Left ventricle myocardium inferior (tissue), 1 donor: ENCODE data around the gene AAK1. TPM values are rescaled to one million over a fixed set of nuclear protein-coding genes. Genes with fewer than 3 reads are reported as not detected.
A peak's percentile ranks its signal among the peaks of the same experiment; 100 is the strongest.

Experiments used
- DNase-seq: peaks from one replicate; pipeline ENCODE4 v3.0.0-alpha.2; 2020
- H3K27ac ChIP-seq: fragments of 200-600 bp; replicated peaks from 2 replicates; pipeline ENCODE4 v1.8.0; 2021
- H3K27me3 ChIP-seq: fragments of 200-600 bp; 2 replicates; pipeline ENCODE4 v1.8.0; 2021; ENCODE audit warnings: low read depth
- H3K36me3 ChIP-seq: fragments of 200-600 bp; 2 replicates; pipeline ENCODE4 v1.8.0; 2021
- H3K4me1 ChIP-seq: fragments of 200-600 bp; 2 replicates; pipeline ENCODE4 v1.8.0; 2021
- H3K4me3 ChIP-seq: fragments of 200-600 bp; 2 replicates; pipeline ENCODE4 v1.8.0; 2021; ENCODE audit warnings: mild to moderate bottlenecking, moderate library complexity
- H3K9me3 ChIP-seq: fragments of 200-600 bp; replicated peaks from 2 replicates; pipeline ENCODE4 v1.8.0; 2021
- intact Hi-C: fragments of 100-400 bp; cut with micrococcal nuclease; formaldehyde crosslinking; loops from one replicate; pipeline ENCODE4 v1.11.0; 2022
- total RNA-seq: library from RNA; stranded (reverse); fragmentation: NEBNext Ultra II Directional; extraction: Animal tissue kit (Norgen Biotek cat#: 25700); gene quantifications from one replicate; pipeline ENCODE4 v1.2.1, GENCODE V29; 2021
- TF ChIP-seq, protein P1 (sequence below): fragments of 200-600 bp; IDR thresholded peaks from 2 replicates; pipeline ENCODE4 v1.8.0; 2021; ENCODE audit warnings: antibody characterized with exemption, mild to moderate bottlenecking, borderline replicate concordance
- donor health status: DM: no; HTN: yes; CAD: no; lungs with severe emphysema.

The AAK1 gene
- total RNA-seq, 1 donor from 2014 or later = 133 TPM

DNA sequence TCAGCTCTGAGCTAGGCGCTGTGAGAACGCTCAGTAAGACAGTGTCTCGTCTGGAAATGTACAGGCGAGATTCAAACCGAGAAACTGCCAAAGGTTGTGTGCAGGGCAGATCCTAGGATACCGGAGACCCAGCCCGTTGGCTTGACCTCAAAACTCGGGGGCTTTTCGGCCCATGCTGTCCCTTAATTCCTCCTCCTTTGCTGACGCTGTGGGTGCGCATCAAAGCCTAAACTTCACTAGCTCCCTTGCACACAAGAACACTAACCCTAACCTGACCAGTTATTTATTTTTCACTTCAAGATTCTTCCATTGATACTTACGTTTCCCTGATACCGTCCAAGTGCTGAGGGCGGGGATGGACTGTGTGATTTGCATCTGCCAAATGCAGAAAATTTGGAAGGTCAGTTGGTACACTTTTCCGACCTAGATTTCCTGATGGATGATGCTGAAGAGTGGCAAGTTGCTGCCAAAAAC is 1.0 kb upstream of the AAK1 start:
- no peaks in the 10 kb centered on the region for H3K9me3 ChIP-seq
- intact Hi-C loops = loop anchor here (10.0 kb wide), 2 partner anchors 60 to 80 kb away; no protein-coding TSS in a partner anchor
- no peaks in the 10 kb centered on the region for H3K27me3 ChIP-seq
- TF ChIP-seq, protein P1, sequence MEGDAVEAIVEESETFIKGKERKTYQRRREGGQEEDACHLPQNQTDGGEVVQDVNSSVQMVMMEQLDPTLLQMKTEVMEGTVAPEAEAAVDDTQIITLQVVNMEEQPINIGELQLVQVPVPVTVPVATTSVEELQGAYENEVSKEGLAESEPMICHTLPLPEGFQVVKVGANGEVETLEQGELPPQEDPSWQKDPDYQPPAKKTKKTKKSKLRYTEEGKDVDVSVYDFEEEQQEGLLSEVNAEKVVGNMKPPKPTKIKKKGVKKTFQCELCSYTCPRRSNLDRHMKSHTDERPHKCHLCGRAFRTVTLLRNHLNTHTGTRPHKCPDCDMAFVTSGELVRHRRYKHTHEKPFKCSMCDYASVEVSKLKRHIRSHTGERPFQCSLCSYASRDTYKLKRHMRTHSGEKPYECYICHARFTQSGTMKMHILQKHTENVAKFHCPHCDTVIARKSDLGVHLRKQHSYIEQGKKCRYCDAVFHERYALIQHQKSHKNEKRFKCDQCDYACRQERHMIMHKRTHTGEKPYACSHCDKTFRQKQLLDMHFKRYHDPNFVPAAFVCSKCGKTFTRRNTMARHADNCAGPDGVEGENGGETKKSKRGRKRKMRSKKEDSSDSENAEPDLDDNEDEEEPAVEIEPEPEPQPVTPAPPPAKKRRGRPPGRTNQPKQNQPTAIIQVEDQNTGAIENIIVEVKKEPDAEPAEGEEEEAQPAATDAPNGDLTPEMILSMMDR = no peak
- H3K27ac ChIP-seq = peak overlapping the region; percentile 98
- no peak for DNase-seq
- no peaks in the 10 kb centered on the region for H3K36me3 ChIP-seq
- H3K4me3 ChIP-seq = peak overlapping the region; percentile 95
- peaks cover 59% of the 10 kb centered on the region for H3K4me1 ChIP-seq

GRCh38 chr2:69642709-69643601 is 584 bp downstream of the AAK1 start:
- TF ChIP-seq, protein P1 = no peak
- Histone ChIP-seq H3K36me3 (peaks cover under 1% of the 10 kb centered on the region), H3K4me3 (peak overlapping the region; percentile 95), H3K27me3 (no peaks in the 10 kb centered on the region), H3K9me3 (no peaks in the 10 kb centered on the region), H3K27ac (peak overlapping the region; percentile 98), H3K4me1 (peaks cover 75% of the 10 kb centered on the region)
- peak; percentile 42 for DNase-seq
- intact Hi-C loops = loop anchor here (10.0 kb wide), 2 partner anchors 62 to 78 kb away; no protein-coding TSS in a partner anchor

DNA sequence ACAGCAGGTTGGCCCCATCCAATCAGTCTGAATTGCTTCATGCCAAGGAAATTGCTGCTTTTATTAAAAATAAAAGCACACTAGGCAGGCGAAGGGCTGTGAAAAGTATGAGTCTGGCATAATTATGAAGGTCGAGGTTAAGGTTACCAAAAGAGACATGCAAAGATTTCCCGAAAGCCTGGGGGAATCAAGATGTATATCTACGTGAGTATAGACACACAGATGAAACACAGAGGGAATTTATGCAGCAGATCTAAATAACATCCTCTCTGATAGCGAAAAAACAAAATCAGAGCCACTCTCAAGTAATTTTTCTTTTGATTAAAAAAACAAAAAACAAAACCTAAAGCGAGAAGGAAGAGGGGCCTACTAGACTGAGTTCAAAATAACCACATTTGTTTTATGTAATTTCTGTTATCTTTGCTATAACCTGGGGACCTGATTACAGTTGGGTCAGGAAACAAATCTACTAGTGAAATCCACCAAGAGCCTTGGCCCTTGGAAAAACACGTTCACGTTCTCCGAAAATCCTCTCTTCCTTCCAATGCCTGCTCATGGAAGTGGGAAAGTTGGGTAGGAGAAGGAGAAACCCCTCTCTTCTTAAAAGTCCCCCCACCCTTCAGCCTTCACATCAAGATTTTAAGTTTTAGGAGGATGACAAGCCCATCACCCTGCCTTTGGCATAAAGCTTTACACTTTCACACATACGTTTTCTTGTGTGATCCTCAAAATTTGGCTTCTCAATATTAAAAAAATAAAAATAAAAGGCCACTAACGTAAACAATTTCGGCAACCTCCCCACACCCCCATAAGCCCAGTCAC is 1.4 kb downstream of the AAK1 start:
- Histone ChIP-seq H3K27ac (peak overlapping the region; percentile 98), H3K9me3 (no peaks in the 10 kb centered on the region), H3K36me3 (peaks cover 8% of the 10 kb centered on the region), H3K27me3 (no peaks in the 10 kb centered on the region), H3K4me3 (peak overlapping the region; percentile 95), H3K4me1 (peaks cover 82% of the 10 kb centered on the region)
- TF ChIP-seq, protein P1 = no peak
- DNase-seq = no peak
- intact Hi-C loops = loop anchor here (10.0 kb wide), 2 partner anchors 63 to 77 kb away; no protein-coding TSS in a partner anchor

DNA sequence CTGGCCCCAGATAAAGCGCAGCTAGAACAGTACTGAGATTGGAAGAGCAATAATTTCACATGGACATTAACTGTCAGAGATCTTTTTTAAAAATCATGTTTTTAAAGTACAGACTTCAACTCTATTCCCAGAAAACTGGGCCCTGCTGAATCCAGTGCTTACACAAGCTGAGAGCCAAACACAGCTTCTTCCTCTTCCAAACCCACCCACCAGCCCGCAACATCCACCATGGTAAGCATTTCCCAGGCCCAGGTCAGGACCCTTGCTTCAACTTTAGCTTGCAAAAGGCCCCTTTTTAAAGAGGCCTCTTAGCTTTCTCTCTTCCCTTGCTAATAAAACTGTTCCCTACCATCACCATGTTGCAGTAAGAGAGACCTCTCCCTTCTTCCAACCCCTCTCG is 2.1 kb downstream of the AAK1 start:
- DNase-seq = no peak
- intact Hi-C loops = loop anchor here (10.0 kb wide), 2 partner anchors 63 to 77 kb away; no protein-coding TSS in a partner anchor
- peaks cover 82% of the 10 kb centered on the region for H3K4me1 ChIP-seq
- H3K9me3 ChIP-seq = no peaks in the 10 kb centered on the region
- no peaks in the 10 kb centered on the region for H3K27me3 ChIP-seq
- peak overlapping the region; percentile 98 for H3K27ac ChIP-seq
- peak overlapping the region; percentile 95 for H3K4me3 ChIP-seq
- TF ChIP-seq, protein P1 = no peak
- H3K36me3 ChIP-seq = peaks cover 8% of the 10 kb centered on the region

DNA sequence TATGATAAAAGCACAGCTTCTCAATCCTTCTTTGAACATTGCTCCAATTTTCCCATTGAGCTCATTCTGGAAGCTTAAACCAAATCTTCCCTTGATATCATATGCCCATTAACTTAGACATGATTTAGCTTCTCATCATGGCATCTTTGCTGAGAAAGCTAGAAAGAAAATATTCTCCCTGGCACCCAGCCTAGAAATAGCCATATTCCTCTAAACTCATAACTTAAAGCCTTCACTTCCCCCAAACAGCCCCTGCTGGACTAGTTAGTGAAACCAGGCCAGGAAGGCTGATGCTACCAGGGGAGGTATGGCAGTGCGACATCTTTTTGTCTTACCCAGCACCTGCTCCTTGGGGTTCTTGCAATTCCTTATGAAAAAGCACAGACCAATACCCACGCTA is 4.3 kb downstream of the AAK1 start:
- peaks cover 80% of the 10 kb centered on the region for H3K4me1 ChIP-seq

More for the DNA sequence above, 4.3 kb downstream of the AAK1 start:
- peaks cover 8% of the 10 kb centered on the region for H3K36me3 ChIP-seq
- H3K27me3 ChIP-seq = no peaks in the 10 kb centered on the region
- no peak overlapping the region for H3K4me3 ChIP-seq
- no peak overlapping the region for H3K27ac ChIP-seq
- intact Hi-C loops = no loop called here
- DNase-seq = no peak
- H3K9me3 ChIP-seq = no peaks in the 10 kb centered on the region
- TF ChIP-seq, protein P1 = no peak
